Pancreas (tissue), 10 donors: ENCODE measurements around the gene LMAN1L. TPM values are rescaled to one million over a fixed set of nuclear protein-coding genes. Genes with fewer than 3 reads are reported as not detected.

Experiments used
- ATAC-seq, 4 donors: fragments of 200-7000 bp; cut with Tn5 transposase; one replicate each; pipeline versions ENCODE4 v1.8.0 to v1.9.1; 2020; ENCODE audit warnings: mild to moderate bottlenecking in 4 of 4, moderate library complexity in 4 of 4
- DNase-seq, 6 donors: peaks; one replicate each; pipeline ENCODE4 v3.0.0-alpha.2; 2020
- FAIRE-seq: peaks from 2 replicates; lab custom pipeline; 2012; peaks lifted over from hg19 to GRCh38; lab: Jason Lieb, UNC
- H3K27ac ChIP-seq, 4 donors: fragments of 200-600 bp; sonication (generic); 1 replicate in 3 of 4; 2 replicates in 1 of 4; pipeline versions ENCODE4 v1.5.0 to v1.8.0; 2020
- H3K27me3 ChIP-seq, 4 donors: fragments of 200-600 bp; one replicate each; pipeline ENCODE4 v1.8.0; 2021
- H3K36me3 ChIP-seq, 3 donors: fragments of 200-600 bp; sonication (generic) in 1 of 3; one replicate each; pipeline versions ENCODE4 v1.5.0 to v1.8.0; 2020 to 2021
- H3K4me1 ChIP-seq, 3 donors: fragments of 200-600 bp; one replicate each; pipeline ENCODE4 v1.8.0; 2021
- H3K4me3 ChIP-seq, 4 donors: fragments of 200-600 bp; sonication (generic) in 2 of 4; one replicate each; pipeline versions ENCODE4 v1.5.0 to v1.8.0; 2020 to 2021
- H3K9me3 ChIP-seq, 4 donors: fragments of 200-600 bp; one replicate each; pipeline ENCODE4 v1.8.0; 2021
- CTCF ChIP-seq, 4 donors: fragments of 200-600 bp; sonication (generic) in 3 of 4; IDR thresholded peaks; one replicate each; pipeline versions ENCODE4 v1.5.0 to v1.8.0; 2021; ENCODE audit warnings: antibody characterized with exemption in 4 of 4
- WGBS, 2 donors: extraction: QIAGEN DNeasy Blood & Tissue Kit; methylation state at CpG; one replicate each; pipeline ENCODE4 v1.1.7; 2013; 5-methylcytosine and 5-hydroxymethylcytosine counted together
- intact Hi-C, 3 donors: fragments of 100-400 bp; cut with DNase I; formaldehyde crosslinking; loops; one replicate each; pipeline versions ENCODE4 v1.11.1 to v1.14.2; 2022
- polyA plus RNA-seq, 2 donors: library from polyadenylated mRNA; stranded (reverse); fragments of 200-250 nt; gene quantifications; one replicate each; pipeline ENCODE4 v1.2.3, GENCODE V29; 2013
- total RNA-seq, 6 donors: library from RNA; stranded (reverse); fragmentation: NEBNext Ultra II Directional in 4 of 6; extraction: Animal tissue kit (Norgen Biotek cat#: 25700) in 4 of 6; gene quantifications; one replicate each; pipeline versions ENCODE4 v1.2.1 to v1.2.4, GENCODE V29; 2021 to 2023
- donor health status: healthy with polysubstance abuse.
- donor health status: DM: no; HTN: no; CAD: no; lungs with moderate emphysema.
- donor health status: DM: no; HTN: no; CAD: no.
- donor health status: control.
- donor health status: control.
- donor health status: Bipolar disorder and iron deficiency.
- donor health status: DM: yes; HTN: yes; CAD: no.
- donor health status: DM: no; HTN: no; CAD: no.
- donor health status: DM: no; HTN: no; CAD: no.
- donor health status: DM: yes; HTN: yes; CAD: no.

Gene LMAN1L
- total and polyA plus RNA-seq, 8 donors = 0.14 TPM; not detected in 7

GRCh38 chr15:74856537-74856936 lies 43.9 kb downstream of the LMAN1L start:
- peaks cover 0 to 24% (median 19%) of the 10 kb centered on the region in 3 donors for H3K36me3 ChIP-seq
- peaks cover 10 to 21% (median 15%) of the 10 kb centered on the region in 3 donors for H3K4me1 ChIP-seq
- no peak for DNase-seq
- peak overlapping the region in 2 of 4 donors; percentile 3 to 5 for H3K27ac ChIP-seq
- intact Hi-C loops = no loop called here
- no peak for TF ChIP-seq CTCF (IDR thresholded peaks at IDR 0.05)
- no peak for FAIRE-seq
- 95 to 100% methylated on average over 1 of the region's 1 CpG for WGBS, 2 donors
- ATAC-seq = no peak
- no peaks in the 10 kb centered on the region for H3K27me3 ChIP-seq
- no peaks in the 10 kb centered on the region for H3K9me3 ChIP-seq
- H3K4me3 ChIP-seq = no peak overlapping the region

- WGBS, 2 donors = 44 to 45% methylated on average over 5 of the region's 5 CpGs
- TF ChIP-seq CTCF (IDR thresholded peaks at IDR 0.05) = no peak
- FAIRE-seq = no peak
- H3K27me3 ChIP-seq = no peaks in the 10 kb centered on the region
- DNase-seq = peak in 1 of 6 donors; percentile 14
- ATAC-seq = peak; percentile 41 to 88 (median 63)
- peaks cover 10 to 21% (median 15%) of the 10 kb centered on the region in 3 donors for H3K4me1 ChIP-seq
- H3K9me3 ChIP-seq = no peaks in the 10 kb centered on the region
- H3K27ac ChIP-seq = peak overlapping the region in 2 of 4 donors; percentile 3 to 5
- intact Hi-C loops = no loop called here
- no peak overlapping the region for H3K4me3 ChIP-seq
- H3K36me3 ChIP-seq = peaks cover 0 to 18% (median 13%) of the 10 kb centered on the region in 3 donors
Observed at GRCh38 chr15:74857082-74857655, 44.5 kb downstream of the LMAN1L start.

- H3K27ac ChIP-seq = no peak overlapping the region
- no peak for FAIRE-seq
- DNase-seq = no peak
- no peak overlapping the region for H3K4me3 ChIP-seq
- no peak for TF ChIP-seq CTCF (IDR thresholded peaks at IDR 0.05)
- 68 to 78% methylated on average over 9 of the region's 9 CpGs for WGBS, 2 donors
- ATAC-seq = no peak
- peaks cover 10 to 21% (median 15%) of the 10 kb centered on the region in 3 donors for H3K4me1 ChIP-seq
- no peaks in the 10 kb centered on the region for H3K27me3 ChIP-seq
- peaks cover 0 to 11% (median 6%) of the 10 kb centered on the region in 3 donors for H3K36me3 ChIP-seq
- intact Hi-C loops = no loop called here
- H3K9me3 ChIP-seq = no peaks in the 10 kb centered on the region
Observed at GRCh38 chr15:74857671-74858368, 45.2 kb downstream of the LMAN1L start.

- no peaks in the 10 kb centered on the region for H3K9me3 ChIP-seq
- no peak for TF ChIP-seq CTCF (IDR thresholded peaks at IDR 0.05)
- WGBS, 2 donors = 83 to 90% methylated on average over 4 of the region's 4 CpGs
- DNase-seq = no peak
- H3K27me3 ChIP-seq = no peaks in the 10 kb centered on the region
- no peak for FAIRE-seq
- peaks cover 10 to 21% (median 15%) of the 10 kb centered on the region in 3 donors for H3K4me1 ChIP-seq
- H3K27ac ChIP-seq = no peak overlapping the region
- peak in 1 of 4 donors; percentile 12 for ATAC-seq
- intact Hi-C loops = no loop called here
- no peak overlapping the region for H3K4me3 ChIP-seq
- H3K36me3 ChIP-seq = peaks cover 0 to 6% (median under 1%) of the 10 kb centered on the region in 3 donors
Observed at GRCh38 chr15:74858369-74858740, 45.7 kb downstream of the LMAN1L start.
